Keratinocyte (primary cell): Measurements from ENCODE around the gene SLC15A3.

Experiments used
- CTCF ChIP-seq, 3 experiments: IDR thresholded peaks in 1 of 3; conservative IDR thresholded peaks in 1 of 3; optimal IDR thresholded peaks in 1 of 3; 2 replicates in 2 of 3; 3 replicates in 1 of 3; pipeline versions ENCODE3 to v1.5.1; 2011; ENCODE audit warnings: low read length in 3 of 3, mild to moderate bottlenecking in 3 of 3, moderate library complexity in 2 of 3, control low read depth in 1 of 3, inconsistent platforms in 1 of 3; ENCODE audit not compliant: insufficient read depth in 2 of 3; ENCODE audit errors: extremely low read depth in 1 of 3
- EZH2 ChIP-seq: IDR thresholded peaks from one replicate; pipeline ENCODE4 v1.6.1; 2012; ENCODE audit warnings: inconsistent platforms, mild to moderate bottlenecking, low read length, moderate library complexity

- TF ChIP-seq CTCF (optimal IDR thresholded peaks at IDR 0.05 in 1 of 3, IDR thresholded peaks at IDR 0.05 in 1 of 3, conservative IDR thresholded peaks at IDR 0.05 in 1 of 3; ENCODE audit: extremely low read depth in 1 of 3, insufficient read depth in 2 of 3, low read length in 3 of 3) (no peak), EZH2 (no peak)
Measured at GRCh38 chr11:60942970-60943565, 8.9 kb downstream of the SLC15A3 start.
